OCI-LY7 (cell line): Measurements from ENCODE around the gene LY6G5C. TPM values are rescaled to one million over a fixed set of nuclear protein-coding genes. Genes with fewer than 3 reads are reported as not detected.

Experiments
- BruUV-seq: library from RNA; stranded (reverse); fragments of 400-500 nt; replicated peaks from 2 replicates; lab custom pipeline; 2021; lab: Mats Ljungman, UMichigan
- CTCF ChIA-PET: fragments of 300-600 bp; sonication (Branson Sonifier 250); formaldehyde crosslinking; loops from one replicate; lab custom pipeline; 2022; ENCODE audit warnings: antibody characterized with exemption; ENCODE audit not compliant: unreplicated experiment; lab: Charles Lee
- POLR2A ChIA-PET: fragments of 300-600 bp; sonication (Branson Sonifier 250); formaldehyde crosslinking; loops from one replicate; lab custom pipeline; 2022; ENCODE audit warnings: antibody characterized with exemption; lab: Charles Lee
- DNase-seq: peaks from one replicate; pipeline ENCODE4 v3.0.0-alpha.2; 2015; ENCODE audit warnings: low spot score
- H2AFZ ChIP-seq: fragments of 200-600 bp; sonication (generic), shearing (Covaris generic); 2 replicates; pipeline ENCODE4 v1.6.1; 2014; ENCODE audit warnings: mild to moderate bottlenecking, antibody characterized with exemption, low read length, moderate library complexity
- H3K27ac ChIP-seq: fragments of 200-600 bp; sonication (generic); 2 replicates; pipeline ENCODE4 v1.5.1; 2014; ENCODE audit warnings: mixed run types, low read depth, mild to moderate bottlenecking, moderate library complexity, low read length, inconsistent platforms; ENCODE audit not compliant: poor library complexity, severe bottlenecking
- H3K36me3 ChIP-seq: fragments of 200-600 bp; sonication (generic); 2 replicates; pipeline ENCODE4 v1.6.1; 2014; ENCODE audit warnings: mild to moderate bottlenecking, antibody characterized with exemption, low read length, moderate library complexity, mixed read lengths; ENCODE audit not compliant: insufficient read depth
- H3K4me1 ChIP-seq: fragments of 200-600 bp; sonication (generic); 2 replicates; pipeline ENCODE4 v1.5.1; 2014; ENCODE audit warnings: mild to moderate bottlenecking, low read length; ENCODE audit not compliant: insufficient read depth, poor library complexity, severe bottlenecking
- H3K4me2 ChIP-seq: fragments of 200-600 bp; sonication (generic); 2 replicates; pipeline ENCODE4 v1.6.1; 2014; ENCODE audit warnings: mild to moderate bottlenecking, low read length
- H3K4me3 ChIP-seq: fragments of 200-600 bp; sonication (generic); 2 replicates; pipeline ENCODE4 v1.5.1; 2014; ENCODE audit warnings: mild to moderate bottlenecking, low read depth, low read length; ENCODE audit not compliant: poor library complexity, severe bottlenecking
- H3K79me2 ChIP-seq: fragments of 200-600 bp; sonication (generic); 2 replicates; pipeline ENCODE4 v1.6.1; 2016; ENCODE audit warnings: low read depth, mild to moderate bottlenecking, low read length, moderate library complexity, mixed read lengths; ENCODE audit not compliant: insufficient read depth
- H3K9me2 ChIP-seq: fragments of 200-600 bp; sonication (generic); 2 replicates; pipeline ENCODE4 v1.6.1; 2016; ENCODE audit warnings: mild to moderate bottlenecking, low read length, mixed read lengths; ENCODE audit not compliant: insufficient read depth
- H3K9me3 ChIP-seq: fragments of 200-600 bp; sonication (generic); 2 replicates; pipeline ENCODE4 v1.6.1; 2014; ENCODE audit warnings: mild to moderate bottlenecking, mixed run types, low read length, mixed read lengths
- H4K20me1 ChIP-seq: fragments of 200-600 bp; sonication (generic); 2 replicates; pipeline ENCODE4 v1.6.1; 2014; ENCODE audit warnings: mild to moderate bottlenecking, antibody characterized with exemption, low read length, moderate library complexity, mixed read lengths; ENCODE audit not compliant: insufficient read depth
- EZH2phosphoT487 ChIP-seq: fragments of 200-600 bp; sonication (generic); IDR thresholded peaks from 2 replicates; pipeline ENCODE4 v1.6.1; 2018; ENCODE audit warnings: low read depth, borderline replicate concordance, mild to moderate bottlenecking, mixed run types, antibody characterized with exemption, low read length, moderate library complexity, mixed read lengths
- intact Hi-C: fragments of 100-400 bp; cut with micrococcal nuclease; formaldehyde crosslinking; loops from one replicate; pipeline ENCODE4 v1.10.0; 2022; ENCODE audit not compliant: unreplicated experiment
- total RNA-seq, 2 experiments: library from RNA; depleted of rRNA in 1 of 2; stranded (reverse); fragments of >200 nt in 1 of 2; shearing (Covaris generic) in 1 of 2; gene quantifications; 2 replicates each; pipeline ENCODE4 v1.2.3, GENCODE V29; 2014 to 2022
- TF ChIP-seq, protein P1 (sequence below): fragments of 200-600 bp; sonication (generic); conservative IDR thresholded peaks from 2 replicates; pipeline ENCODE4 v1.5.1; 2014; ENCODE audit warnings: mild to moderate bottlenecking, antibody characterized with exemption, low read length, moderate library complexity, mixed read lengths

LY6G5C gene
- total RNA-seq, 2 experiments from 2014 or later, result 1.8 to 3.5 TPM

DNA sequence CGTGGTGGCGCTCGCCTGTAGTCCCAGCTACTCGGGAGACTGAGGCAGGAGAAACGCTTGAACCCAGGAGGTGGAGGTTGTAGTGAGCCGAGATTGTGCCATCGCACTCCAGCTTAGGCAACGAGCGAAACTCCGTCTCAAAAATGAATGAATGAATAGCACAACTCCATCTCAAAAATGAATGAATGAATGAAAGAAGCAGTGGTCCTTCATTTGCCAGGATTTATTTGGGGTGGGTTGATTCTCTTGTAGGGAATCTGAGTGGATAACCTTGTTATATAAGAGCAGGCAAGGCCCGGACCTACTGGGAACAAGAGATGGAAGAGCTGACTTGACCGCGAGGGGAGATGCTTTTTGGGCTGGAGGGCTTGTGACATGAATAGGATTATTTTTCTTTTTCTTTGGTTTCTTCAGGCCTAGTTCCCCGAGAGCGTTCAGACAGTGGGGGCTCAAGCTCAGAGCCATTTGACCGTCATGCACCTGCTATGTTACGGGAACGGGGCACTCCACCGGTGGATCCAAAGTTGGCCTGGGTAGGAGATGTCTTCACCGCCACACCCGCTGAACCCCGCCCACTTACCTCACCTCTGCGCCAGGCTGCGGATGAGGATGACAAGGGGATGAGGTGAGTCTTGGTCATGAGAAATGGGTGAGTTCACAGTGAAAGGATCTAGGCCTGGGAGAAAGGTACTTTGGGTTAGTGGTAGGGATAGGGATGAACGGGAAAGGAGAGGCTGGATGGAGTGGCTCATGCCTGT, 50.5 kb downstream of the LY6G5C start:
- Histone ChIP-seq H3K79me2 (peaks cover 14% of the 10 kb centered on the region; the same call in 1 of the 2 replicates), H3K4me1 (no peaks in the 10 kb centered on the region), H3K27ac (no peak overlapping the region), H3K9me2 (no peaks in the 10 kb centered on the region), H3K4me2 (no peak overlapping the region), H3K4me3 (no peak overlapping the region), H4K20me1 (no peaks in the 10 kb centered on the region; the same call in 1 of the 2 replicates), H2AFZ (no peak overlapping the region), H3K36me3 (peaks cover 100% of the 10 kb centered on the region), H3K9me3 (no peaks in the 10 kb centered on the region)
- intact Hi-C loops, result no loop called here
- POLR2A ChIA-PET, result interaction anchor here (0.8 kb wide), 1 partner anchor 22 kb away, joined by 3 read pairs; the partner anchor contains the start of gene BAG6
- no TSS peak for BruUV-seq
- CTCF ChIA-PET, result no interaction called here
- no peak for TF ChIP-seq EZH2phosphoT487
- TF ChIP-seq, protein P1, sequence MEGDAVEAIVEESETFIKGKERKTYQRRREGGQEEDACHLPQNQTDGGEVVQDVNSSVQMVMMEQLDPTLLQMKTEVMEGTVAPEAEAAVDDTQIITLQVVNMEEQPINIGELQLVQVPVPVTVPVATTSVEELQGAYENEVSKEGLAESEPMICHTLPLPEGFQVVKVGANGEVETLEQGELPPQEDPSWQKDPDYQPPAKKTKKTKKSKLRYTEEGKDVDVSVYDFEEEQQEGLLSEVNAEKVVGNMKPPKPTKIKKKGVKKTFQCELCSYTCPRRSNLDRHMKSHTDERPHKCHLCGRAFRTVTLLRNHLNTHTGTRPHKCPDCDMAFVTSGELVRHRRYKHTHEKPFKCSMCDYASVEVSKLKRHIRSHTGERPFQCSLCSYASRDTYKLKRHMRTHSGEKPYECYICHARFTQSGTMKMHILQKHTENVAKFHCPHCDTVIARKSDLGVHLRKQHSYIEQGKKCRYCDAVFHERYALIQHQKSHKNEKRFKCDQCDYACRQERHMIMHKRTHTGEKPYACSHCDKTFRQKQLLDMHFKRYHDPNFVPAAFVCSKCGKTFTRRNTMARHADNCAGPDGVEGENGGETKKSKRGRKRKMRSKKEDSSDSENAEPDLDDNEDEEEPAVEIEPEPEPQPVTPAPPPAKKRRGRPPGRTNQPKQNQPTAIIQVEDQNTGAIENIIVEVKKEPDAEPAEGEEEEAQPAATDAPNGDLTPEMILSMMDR, result no peak
- DNase-seq, result no peak

GRCh38 chr6:31629014-31629413, 51.9 kb downstream of the LY6G5C start:
- no peak for DNase-seq
- Histone ChIP-seq H3K9me2 (no peaks in the 10 kb centered on the region), H4K20me1 (peaks cover 6% of the 10 kb centered on the region; the same call in 1 of the 2 replicates), H3K36me3 (peaks cover 100% of the 10 kb centered on the region), H3K4me2 (no peak overlapping the region), H3K4me1 (no peaks in the 10 kb centered on the region), H3K27ac (no peak overlapping the region), H3K4me3 (no peak overlapping the region), H3K9me3 (no peaks in the 10 kb centered on the region), H2AFZ (no peak overlapping the region), H3K79me2 (peaks cover 21% of the 10 kb centered on the region)
- no TSS peak for BruUV-seq
- POLR2A ChIA-PET, result no interaction called here
- TF ChIP-seq EZH2phosphoT487, result no peak
- CTCF ChIA-PET, result no interaction called here
- intact Hi-C loops, result no loop called here

GRCh38 chr6:31627690-31628287, 53.1 kb downstream of the LY6G5C start:
- Histone ChIP-seq H3K79me2 (peaks cover 33% of the 10 kb centered on the region), H3K36me3 (peaks cover 100% of the 10 kb centered on the region), H3K4me3 (no peak overlapping the region), H3K9me2 (no peaks in the 10 kb centered on the region), H3K4me2 (no peak overlapping the region), H4K20me1 (peaks cover 6% of the 10 kb centered on the region), H3K27ac (no peak overlapping the region), H3K4me1 (peaks cover 1% of the 10 kb centered on the region), H3K9me3 (no peaks in the 10 kb centered on the region), H2AFZ (no peak overlapping the region)
- no TSS peak for BruUV-seq
- POLR2A ChIA-PET, result interaction anchor here (1.2 to 1.3 kb wide), 2 partner anchors 15 to 24 kb away, joined by 3 to 4 read pairs; no protein-coding TSS in a partner anchor
- CTCF ChIA-PET, result no interaction called here
- intact Hi-C loops, result no loop called here
- no peak for TF ChIP-seq EZH2phosphoT487
- no peak for DNase-seq
